Adipocyte (in vitro differentiated cells): Measurements from ENCODE around the gene PLA2G4A.

Experiments used
- DNase-seq: peaks from one replicate; pipeline ENCODE4 v3.0.0-alpha.2; 2015; ENCODE audit warnings: low read depth
- H3K27me3 ChIP-seq: replicated peaks from 2 replicates; pipeline ENCODE4 v1.7.0; 2013; ENCODE audit warnings: mild to moderate bottlenecking, low read length, moderate library complexity; ENCODE audit not compliant: control insufficient read depth, insufficient read depth
- H3K36me3 ChIP-seq: 2 replicates; pipeline ENCODE4 v1.7.0; 2013; ENCODE audit warnings: low read length, mild to moderate bottlenecking, moderate library complexity; ENCODE audit not compliant: control insufficient read depth, insufficient read depth, severe bottlenecking
- H3K4me1 ChIP-seq: 2 replicates; pipeline ENCODE4 v1.7.0; 2013; ENCODE audit warnings: mild to moderate bottlenecking, low read length, moderate library complexity; ENCODE audit not compliant: control insufficient read depth, insufficient read depth
- H3K4me3 ChIP-seq: 2 replicates; pipeline ENCODE4 v1.7.0; 2013; ENCODE audit warnings: mild to moderate bottlenecking, low read length, moderate library complexity
- H3K9ac ChIP-seq: 2 replicates; pipeline ENCODE4 v1.7.0; 2013; ENCODE audit warnings: mild to moderate bottlenecking, low read length, moderate library complexity
- H3K9me3 ChIP-seq: 2 replicates; pipeline ENCODE4 v1.7.0; 2013; ENCODE audit warnings: mild to moderate bottlenecking, low read length, moderate library complexity; ENCODE audit not compliant: control insufficient read depth

PLA2G4A gene

GRCh38 chr1:186802388-186802787 lies 26.4 kb upstream of the PLA2G4A start:
- H3K4me1 ChIP-seq: no peaks in the 10 kb centered on the region
- H3K9ac ChIP-seq: no peak overlapping the region
- no peaks in the 10 kb centered on the region for H3K9me3 ChIP-seq
- no peaks in the 10 kb centered on the region for H3K27me3 ChIP-seq
- no peak overlapping the region for H3K4me3 ChIP-seq
- no peak for DNase-seq
- no peaks in the 10 kb centered on the region for H3K36me3 ChIP-seq

GRCh38 chr1:186804679-186805078 lies 24.1 kb upstream of the PLA2G4A start:
- Histone ChIP-seq H3K4me1 (no peaks in the 10 kb centered on the region), H3K36me3 (no peaks in the 10 kb centered on the region), H3K9me3 (no peaks in the 10 kb centered on the region), H3K27me3 (no peaks in the 10 kb centered on the region), H3K9ac (no peak overlapping the region), H3K4me3 (no peak overlapping the region)
- DNase-seq: no peak

- Histone ChIP-seq H3K9me3 (no peaks in the 10 kb centered on the region), H3K27me3 (no peaks in the 10 kb centered on the region), H3K4me1 (no peaks in the 10 kb centered on the region), H3K9ac (no peak overlapping the region), H3K36me3 (no peaks in the 10 kb centered on the region), H3K4me3 (no peak overlapping the region)
- DNase-seq: no peak
Observed at GRCh38 chr1:186806477-186806876, 22.3 kb upstream of the PLA2G4A start.

GRCh38 chr1:186807163-186807562 lies 21.6 kb upstream of the PLA2G4A start:
- H3K4me1 ChIP-seq: no peaks in the 10 kb centered on the region
- no peak overlapping the region for H3K4me3 ChIP-seq
- no peaks in the 10 kb centered on the region for H3K36me3 ChIP-seq
- no peak overlapping the region for H3K9ac ChIP-seq
- no peak for DNase-seq
- H3K27me3 ChIP-seq: no peaks in the 10 kb centered on the region
- no peaks in the 10 kb centered on the region for H3K9me3 ChIP-seq

- Histone ChIP-seq H3K36me3 (no peaks in the 10 kb centered on the region), H3K4me3 (no peak overlapping the region), H3K4me1 (no peaks in the 10 kb centered on the region), H3K9ac (no peak overlapping the region), H3K9me3 (no peaks in the 10 kb centered on the region), H3K27me3 (no peaks in the 10 kb centered on the region)
- DNase-seq: no peak
Observed at GRCh38 chr1:186811892-186812291, 16.9 kb upstream of the PLA2G4A start.

GRCh38 chr1:186812570-186812969 lies 16.2 kb upstream of the PLA2G4A start:
- Histone ChIP-seq H3K4me3 (no peak overlapping the region), H3K9ac (no peak overlapping the region), H3K9me3 (no peaks in the 10 kb centered on the region), H3K36me3 (no peaks in the 10 kb centered on the region), H3K4me1 (no peaks in the 10 kb centered on the region), H3K27me3 (no peaks in the 10 kb centered on the region)
- DNase-seq: peak; percentile 86

- DNase-seq: peak; percentile 7
- H3K36me3 ChIP-seq: no peaks in the 10 kb centered on the region
- no peaks in the 10 kb centered on the region for H3K9me3 ChIP-seq
- H3K4me1 ChIP-seq: no peaks in the 10 kb centered on the region
- H3K27me3 ChIP-seq: no peaks in the 10 kb centered on the region
- H3K9ac ChIP-seq: no peak overlapping the region
- no peak overlapping the region for H3K4me3 ChIP-seq
Observed at GRCh38 chr1:186813420-186813819, 15.3 kb upstream of the PLA2G4A start.

GRCh38 chr1:186819126-186819525 lies 9.6 kb upstream of the PLA2G4A start:
- H3K4me3 ChIP-seq: peak overlapping the region; percentile 24
- H3K9me3 ChIP-seq: no peaks in the 10 kb centered on the region
- H3K4me1 ChIP-seq: peaks cover 5% of the 10 kb centered on the region
- no peaks in the 10 kb centered on the region for H3K36me3 ChIP-seq
- no peaks in the 10 kb centered on the region for H3K27me3 ChIP-seq
- DNase-seq: peak; percentile 76
- H3K9ac ChIP-seq: no peak overlapping the region

GRCh38 chr1:186819563-186819962 lies 9.2 kb upstream of the PLA2G4A start:
- peak; percentile 11 for DNase-seq
- no peaks in the 10 kb centered on the region for H3K36me3 ChIP-seq
- no peaks in the 10 kb centered on the region for H3K27me3 ChIP-seq
- H3K4me3 ChIP-seq: peak overlapping the region; percentile 24
- no peak overlapping the region for H3K9ac ChIP-seq
- no peaks in the 10 kb centered on the region for H3K9me3 ChIP-seq
- H3K4me1 ChIP-seq: peaks cover 5% of the 10 kb centered on the region

- Histone ChIP-seq H3K4me3 (peak overlapping the region; percentile 100), H3K27me3 (no peaks in the 10 kb centered on the region), H3K36me3 (no peaks in the 10 kb centered on the region), H3K9me3 (no peaks in the 10 kb centered on the region), H3K4me1 (no peaks in the 10 kb centered on the region), H3K9ac (peak overlapping the region; percentile 92)
- no peak for DNase-seq
Observed at GRCh38 chr1:186829686-186830587, 1.2 kb downstream of the PLA2G4A start.

- DNase-seq: no peak
- H3K27me3 ChIP-seq: no peaks in the 10 kb centered on the region
- H3K4me1 ChIP-seq: no peaks in the 10 kb centered on the region
- H3K9me3 ChIP-seq: no peaks in the 10 kb centered on the region
- no peak overlapping the region for H3K9ac ChIP-seq
- no peaks in the 10 kb centered on the region for H3K36me3 ChIP-seq
- no peak overlapping the region for H3K4me3 ChIP-seq
Observed at GRCh38 chr1:186831168-186831567, 2.4 kb downstream of the PLA2G4A start.
